ENCODE measurements around the gene GBP1.

DNA sequence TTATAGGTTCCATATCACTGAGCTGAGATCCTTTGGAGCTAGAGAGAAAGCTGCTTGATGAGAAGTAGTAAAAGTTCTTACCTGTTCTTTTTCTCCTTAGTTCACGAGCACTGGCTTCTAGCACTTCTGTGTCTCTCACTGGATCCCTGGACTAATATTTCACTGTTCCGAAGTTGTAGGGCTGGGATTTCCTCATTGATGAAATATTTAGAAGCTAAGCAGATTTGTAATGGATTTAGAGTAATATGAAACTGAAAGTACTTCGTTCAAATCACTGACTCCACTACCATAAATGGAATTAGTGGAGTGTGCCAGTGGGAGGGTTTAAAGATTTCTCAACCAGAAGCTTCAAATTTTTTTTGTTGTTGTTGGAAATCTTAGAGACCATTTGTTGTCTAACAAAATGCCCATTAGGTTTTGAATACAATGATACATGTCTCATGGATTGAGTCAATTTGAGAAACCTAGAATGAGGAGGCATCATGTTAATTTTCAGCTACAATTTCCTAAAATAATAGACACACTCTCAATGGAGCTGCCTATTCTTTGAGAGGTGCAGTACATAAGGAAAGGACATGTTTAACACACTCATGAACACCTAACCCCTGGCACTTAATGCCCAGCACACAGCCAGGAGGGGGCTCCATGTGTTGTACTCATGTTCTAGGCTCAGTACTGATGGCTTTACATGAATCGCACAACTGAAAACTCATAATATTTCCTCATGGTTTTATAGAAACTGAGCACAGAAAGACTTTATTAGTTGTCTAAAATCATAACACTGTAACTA lies at the start of gene GBP1:
- TF ChIP-seq, protein P1, sequence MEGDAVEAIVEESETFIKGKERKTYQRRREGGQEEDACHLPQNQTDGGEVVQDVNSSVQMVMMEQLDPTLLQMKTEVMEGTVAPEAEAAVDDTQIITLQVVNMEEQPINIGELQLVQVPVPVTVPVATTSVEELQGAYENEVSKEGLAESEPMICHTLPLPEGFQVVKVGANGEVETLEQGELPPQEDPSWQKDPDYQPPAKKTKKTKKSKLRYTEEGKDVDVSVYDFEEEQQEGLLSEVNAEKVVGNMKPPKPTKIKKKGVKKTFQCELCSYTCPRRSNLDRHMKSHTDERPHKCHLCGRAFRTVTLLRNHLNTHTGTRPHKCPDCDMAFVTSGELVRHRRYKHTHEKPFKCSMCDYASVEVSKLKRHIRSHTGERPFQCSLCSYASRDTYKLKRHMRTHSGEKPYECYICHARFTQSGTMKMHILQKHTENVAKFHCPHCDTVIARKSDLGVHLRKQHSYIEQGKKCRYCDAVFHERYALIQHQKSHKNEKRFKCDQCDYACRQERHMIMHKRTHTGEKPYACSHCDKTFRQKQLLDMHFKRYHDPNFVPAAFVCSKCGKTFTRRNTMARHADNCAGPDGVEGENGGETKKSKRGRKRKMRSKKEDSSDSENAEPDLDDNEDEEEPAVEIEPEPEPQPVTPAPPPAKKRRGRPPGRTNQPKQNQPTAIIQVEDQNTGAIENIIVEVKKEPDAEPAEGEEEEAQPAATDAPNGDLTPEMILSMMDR (IDR thresholded peaks at IDR 0.05; ENCODE audit: insufficient read depth, low read depth, low read length): no peak
- no peak for TF ChIP-seq EZH2 (IDR thresholded peaks at IDR 0.05; ENCODE audit: insufficient read depth, low read length)

Measured in astrocyte (in vitro differentiated cells and primary cell).